ENCODE data around the gene PKD2L1.

DNA sequence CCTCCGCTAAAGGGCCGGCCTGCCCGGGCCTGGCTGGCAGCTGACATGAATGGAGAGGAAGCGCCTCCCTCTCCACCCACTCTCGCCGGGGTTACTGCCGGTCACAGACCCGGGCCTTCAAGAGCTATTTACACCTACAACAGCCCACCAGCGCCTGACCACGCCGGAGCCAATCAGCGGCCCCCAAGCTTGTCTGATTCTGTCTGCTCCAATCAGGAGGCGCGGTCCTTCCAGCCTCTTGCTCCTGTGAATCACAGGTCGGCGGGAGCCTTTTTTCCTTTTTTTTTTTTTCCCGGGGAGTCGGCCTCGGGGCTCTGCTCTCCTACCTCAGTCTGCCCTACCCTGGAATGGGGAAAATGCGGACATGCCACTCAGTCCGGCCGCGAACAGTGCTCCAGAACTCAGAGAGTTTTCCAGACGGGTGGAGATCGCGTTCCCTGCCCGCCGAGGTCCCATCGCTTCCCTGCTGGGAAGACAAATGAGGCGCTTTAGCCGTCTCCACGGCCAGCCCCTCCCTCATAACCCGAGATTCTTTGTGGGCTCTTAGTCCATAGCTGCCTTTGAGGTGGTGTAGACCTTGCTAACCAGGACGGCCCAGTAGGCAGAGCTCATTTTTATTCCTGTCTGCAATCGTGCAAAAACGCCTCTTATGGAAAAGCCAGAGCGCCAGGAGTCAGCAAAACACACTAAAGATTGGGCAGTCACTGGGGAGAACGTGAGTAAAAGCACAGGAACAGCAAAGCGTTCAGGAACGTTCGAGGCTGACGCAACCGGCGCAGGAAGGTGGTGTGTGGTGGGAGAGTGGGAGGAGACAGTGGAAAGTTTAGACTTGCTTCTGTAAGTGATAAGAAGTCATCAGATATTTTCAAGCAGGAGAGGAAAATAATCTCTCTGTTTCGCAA is 43.5 kb upstream of the PKD2L1 start:
- TF ChIP-seq, protein P1, sequence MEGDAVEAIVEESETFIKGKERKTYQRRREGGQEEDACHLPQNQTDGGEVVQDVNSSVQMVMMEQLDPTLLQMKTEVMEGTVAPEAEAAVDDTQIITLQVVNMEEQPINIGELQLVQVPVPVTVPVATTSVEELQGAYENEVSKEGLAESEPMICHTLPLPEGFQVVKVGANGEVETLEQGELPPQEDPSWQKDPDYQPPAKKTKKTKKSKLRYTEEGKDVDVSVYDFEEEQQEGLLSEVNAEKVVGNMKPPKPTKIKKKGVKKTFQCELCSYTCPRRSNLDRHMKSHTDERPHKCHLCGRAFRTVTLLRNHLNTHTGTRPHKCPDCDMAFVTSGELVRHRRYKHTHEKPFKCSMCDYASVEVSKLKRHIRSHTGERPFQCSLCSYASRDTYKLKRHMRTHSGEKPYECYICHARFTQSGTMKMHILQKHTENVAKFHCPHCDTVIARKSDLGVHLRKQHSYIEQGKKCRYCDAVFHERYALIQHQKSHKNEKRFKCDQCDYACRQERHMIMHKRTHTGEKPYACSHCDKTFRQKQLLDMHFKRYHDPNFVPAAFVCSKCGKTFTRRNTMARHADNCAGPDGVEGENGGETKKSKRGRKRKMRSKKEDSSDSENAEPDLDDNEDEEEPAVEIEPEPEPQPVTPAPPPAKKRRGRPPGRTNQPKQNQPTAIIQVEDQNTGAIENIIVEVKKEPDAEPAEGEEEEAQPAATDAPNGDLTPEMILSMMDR (IDR thresholded peaks at IDR 0.05), result no peak
- TF ChIP-seq EZH2 (IDR thresholded peaks at IDR 0.05; ENCODE audit: borderline replicate concordance, insufficient read depth, low read depth, low read length, poor library complexity, severe bottlenecking), result no peak

Data from B cell (primary cell).